NCI-H774 (cell line): ENCODE results near the gene GLTP.
A peak's percentile ranks its signal among the peaks of the same experiment; 100 is the strongest.
"Not testable (repeated sequence)": the region's sequence is repeated elsewhere in the genome, so short reads cannot be mapped to it uniquely, and the experiment has no call there.

Experiments used
- DNase-seq: peaks from one replicate; lab custom pipeline; 2025; lab: John Stamatoyannopoulos, UW

GLTP gene

DNA sequence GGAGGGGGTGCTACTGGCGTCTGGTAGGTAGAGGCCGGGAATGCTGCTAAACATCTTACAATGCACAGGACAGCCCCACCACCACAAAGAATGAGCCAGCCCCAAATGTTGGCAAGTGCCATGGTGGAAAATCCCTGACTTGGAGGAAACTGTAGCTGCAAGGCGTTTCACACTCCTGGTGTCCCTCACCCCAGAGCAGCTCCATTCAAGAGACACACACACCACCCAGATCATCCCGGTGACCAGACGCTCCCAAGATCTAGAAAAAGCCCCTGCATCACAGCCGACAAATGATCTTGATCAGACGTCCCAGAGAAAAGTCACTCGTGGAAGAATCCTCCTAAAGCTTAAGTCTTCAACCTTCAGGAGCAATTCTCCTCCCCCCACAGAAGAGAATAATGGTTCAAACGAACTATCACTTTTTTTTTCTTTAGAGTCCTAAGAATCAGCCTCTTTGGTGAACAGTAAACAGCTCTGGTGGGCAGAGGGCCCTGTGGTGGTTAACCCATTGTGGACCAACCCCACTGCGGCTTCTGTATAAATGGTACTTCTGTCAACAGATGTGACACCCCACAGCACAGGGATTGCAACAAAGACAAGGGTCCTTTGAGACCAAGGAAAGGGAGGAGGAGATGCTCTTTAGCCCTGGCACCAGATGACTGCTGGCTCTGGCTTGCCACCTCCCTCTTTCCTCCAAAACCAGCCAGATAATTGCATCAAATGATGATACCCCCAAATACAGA lies 2.7 kb downstream of the GLTP start:
- no peak for DNase-seq

DNA sequence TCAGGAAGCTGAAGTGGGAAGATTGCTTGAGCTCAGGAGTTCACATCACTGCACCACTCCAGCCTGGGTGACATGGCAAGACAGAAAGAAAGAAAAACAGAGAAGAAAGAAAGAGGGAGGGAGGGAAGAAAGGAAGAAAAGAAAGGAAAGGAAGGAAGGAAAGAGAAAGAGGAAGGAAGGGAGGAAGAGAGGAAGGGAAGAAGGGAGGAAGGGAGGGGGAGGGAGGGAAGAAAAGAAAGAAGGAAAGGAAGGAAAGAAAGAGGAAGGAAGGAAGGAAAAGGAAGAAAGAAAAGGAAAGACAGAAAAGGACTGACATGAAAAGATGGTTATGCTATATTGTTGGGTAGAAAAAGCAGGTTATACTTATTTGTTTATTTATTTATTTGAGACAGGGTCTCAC lies 3.9 kb downstream of the GLTP start:
- no peak for DNase-seq

DNA sequence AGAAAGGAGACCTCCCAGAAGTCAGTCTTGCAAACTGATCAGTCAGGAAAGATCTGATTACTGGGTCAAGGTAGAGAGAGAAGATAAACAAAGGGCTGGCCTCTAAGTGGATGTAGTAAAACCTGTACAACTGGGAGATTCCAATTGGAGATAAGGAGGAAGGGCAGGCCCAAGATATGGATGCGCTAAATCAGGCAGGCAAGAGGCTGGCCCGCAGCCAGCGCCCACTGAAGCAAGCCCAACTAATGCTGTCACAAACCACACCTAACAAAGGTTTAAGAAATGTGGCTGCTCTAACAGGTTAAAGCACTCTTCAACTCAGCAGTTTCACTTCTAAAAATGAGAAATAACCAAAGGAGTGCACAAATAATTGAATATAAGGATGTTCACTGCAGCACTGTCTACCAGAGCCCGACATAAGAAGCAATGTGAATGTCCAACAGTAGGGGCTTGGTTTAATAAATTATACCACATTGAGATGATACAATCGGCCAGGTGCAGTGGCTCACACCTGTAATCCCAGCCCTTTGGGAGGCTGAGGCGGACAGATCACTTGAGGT lies 4.7 kb downstream of the GLTP start:
- DNase-seq: no peak

DNA sequence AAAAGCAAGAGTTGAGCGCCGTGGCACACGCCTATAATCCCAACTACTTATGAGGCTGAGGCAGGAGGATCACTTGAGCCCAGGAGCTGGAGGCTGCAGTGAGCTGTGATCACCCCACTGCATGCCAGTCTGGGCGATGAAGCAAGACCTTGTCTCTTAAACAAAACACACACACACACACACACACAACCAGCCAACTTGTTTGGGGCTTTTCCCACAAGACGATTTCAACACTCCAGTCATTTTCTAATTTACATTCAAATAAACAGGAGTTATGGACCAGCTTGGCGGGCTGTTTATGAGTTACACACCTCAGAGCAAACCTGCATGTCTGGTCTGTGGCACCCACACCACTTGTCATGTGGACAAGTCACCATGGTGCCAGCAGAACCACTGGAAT lies 6.7 kb downstream of the GLTP start:
- DNase-seq: no peak

DNA sequence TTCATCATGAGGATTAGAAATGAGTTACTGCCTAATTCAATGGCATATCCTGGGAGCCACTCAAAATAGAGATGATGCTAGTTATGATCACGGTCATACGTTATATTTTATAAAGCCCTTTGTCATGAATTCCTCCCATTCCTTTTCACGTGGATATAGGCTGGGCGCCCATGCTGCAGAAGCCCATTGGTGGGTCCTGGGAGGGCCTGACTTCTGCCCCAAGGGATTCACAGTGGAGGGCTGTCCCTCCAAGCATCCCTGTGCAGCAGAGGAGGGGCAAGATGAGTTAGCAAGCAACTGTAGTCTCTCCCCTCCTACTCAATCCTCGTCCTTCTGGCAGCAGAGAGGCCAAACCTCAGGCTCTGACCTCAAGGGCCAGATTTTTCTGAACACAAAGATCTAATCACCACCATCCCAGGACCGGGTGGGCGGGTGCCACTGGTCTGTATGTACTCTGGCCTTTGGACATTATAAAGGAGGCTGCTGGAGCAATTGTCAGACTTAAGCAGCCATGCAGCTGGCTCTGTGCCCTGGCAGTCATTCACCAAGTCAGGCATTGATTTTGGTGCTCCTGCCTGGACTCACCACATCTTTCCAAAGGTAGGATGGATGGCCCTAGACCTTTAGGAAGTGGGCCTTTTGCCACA lies 8.6 kb downstream of the GLTP start:
- DNase-seq: no peak

DNA sequence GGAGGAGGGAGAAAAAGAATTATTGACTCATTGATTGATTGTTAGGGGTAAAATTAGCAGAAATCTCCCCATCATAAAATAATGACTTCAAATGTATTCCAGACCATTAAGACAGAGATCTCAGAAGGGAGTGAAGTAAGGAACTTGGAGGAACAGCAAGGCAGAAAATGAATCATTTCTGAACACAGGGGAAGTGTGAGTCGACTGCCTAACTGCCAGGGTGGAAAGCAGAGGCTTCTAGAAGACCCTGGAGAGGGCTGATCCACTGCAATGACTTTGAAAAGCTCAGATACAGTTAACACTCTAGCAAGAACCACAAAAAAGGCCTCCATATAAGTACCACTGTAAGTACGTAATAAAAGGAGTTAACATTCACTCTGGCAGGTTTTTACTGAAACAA lies 9.7 kb downstream of the GLTP start:
- no peak for DNase-seq

DNA sequence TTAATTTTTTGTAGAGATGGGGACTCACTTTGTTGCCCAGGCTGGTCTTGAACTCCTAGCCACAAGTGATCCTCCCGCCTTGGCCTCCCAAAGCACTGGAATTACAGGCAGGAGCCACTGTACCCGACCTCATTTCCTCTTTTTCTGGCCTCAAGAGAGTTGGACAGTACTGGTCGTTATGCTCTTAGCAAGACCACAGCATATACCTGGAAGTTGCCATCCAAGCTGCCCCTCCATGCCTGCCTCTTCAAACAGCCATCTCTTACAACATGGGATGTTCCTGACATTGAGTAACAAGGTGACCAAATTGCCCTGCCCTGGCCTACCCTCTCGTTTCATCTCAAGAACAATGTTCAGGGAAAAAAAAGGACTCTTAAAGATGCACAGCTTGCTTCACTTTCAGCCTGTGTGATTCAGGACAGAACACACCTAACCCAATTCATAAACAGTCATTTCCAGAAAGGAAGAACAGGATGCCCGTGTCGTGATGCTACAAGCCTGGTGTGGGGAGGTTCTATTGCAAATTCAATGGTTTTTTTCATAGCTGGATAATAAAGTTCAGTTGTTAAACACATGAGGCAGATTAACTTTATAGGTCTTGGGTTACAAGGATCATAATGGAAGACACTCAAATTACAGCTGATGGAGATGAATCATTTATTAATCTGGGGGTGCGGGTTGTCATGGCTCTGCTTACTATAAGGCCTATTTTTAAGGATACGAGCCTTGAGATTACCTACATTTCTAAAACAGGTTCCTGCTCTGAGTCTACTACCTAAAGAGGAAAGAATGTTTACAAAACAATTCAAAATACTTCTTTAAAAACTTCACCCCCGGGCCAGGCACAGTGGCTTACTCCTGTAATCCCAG lies 11.9 kb downstream of the GLTP start:
- no peak for DNase-seq

DNA sequence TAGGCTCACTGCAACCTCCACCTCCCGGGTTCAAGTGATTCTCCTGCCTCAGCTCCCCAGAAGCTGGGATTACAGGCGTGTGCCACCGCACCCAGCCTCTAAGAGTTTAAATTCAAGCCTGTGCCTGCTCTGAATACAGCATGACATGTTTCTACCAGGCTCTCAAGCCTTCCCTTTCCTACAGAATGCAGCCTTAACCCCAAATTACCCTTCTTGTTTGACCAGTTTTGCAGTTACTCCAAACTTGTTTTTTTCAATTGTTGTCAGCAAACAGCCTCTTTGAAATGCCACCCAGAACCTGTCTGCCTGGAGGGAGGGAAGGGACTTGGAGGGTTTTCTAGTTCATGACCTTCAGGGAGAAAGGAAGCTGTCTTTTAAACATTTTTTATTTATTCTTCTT lies 15.4 kb downstream of the GLTP start:
- no peak for DNase-seq

DNA sequence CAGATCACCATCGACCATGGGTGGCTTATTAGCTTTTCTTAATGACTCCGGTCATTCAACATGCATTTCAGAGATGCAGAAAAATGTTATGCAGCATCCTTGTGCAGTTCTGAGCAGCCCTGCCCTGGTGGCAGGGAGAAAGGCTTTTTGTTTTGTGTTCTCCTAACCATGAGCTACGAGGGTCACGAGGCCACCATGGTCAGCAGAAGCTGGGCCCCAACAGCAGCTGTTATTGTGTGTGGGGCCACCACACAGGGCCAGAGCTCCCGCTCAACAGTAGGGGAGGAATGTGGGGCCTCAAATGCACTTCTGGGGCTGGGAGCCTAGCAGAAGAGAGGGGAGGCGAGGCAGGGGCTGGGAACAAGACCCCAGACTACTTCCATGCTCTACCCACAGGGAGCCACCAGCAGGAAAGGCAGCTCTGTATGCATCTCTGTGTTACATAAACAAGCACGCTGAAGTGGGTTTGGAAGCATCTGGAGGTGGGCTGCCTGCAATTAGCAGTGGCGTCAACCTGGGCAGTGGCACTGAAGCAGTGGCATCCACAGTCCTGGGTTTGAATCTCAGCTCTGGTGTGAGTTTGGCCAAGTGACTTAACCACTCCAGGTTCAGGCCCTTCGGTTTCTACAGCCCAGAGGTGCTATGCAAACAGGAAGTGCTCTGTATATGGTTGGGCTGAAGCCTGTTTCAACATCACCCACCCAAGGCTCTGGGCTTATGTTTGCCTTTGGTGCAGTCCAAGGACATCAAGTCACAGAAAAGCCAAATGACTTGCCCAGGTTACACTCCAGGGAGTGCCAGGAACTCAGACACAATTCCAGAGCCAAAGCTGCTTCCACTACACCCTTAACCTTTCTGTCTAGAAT lies 16.3 kb downstream of the GLTP start:
- no peak for DNase-seq

DNA sequence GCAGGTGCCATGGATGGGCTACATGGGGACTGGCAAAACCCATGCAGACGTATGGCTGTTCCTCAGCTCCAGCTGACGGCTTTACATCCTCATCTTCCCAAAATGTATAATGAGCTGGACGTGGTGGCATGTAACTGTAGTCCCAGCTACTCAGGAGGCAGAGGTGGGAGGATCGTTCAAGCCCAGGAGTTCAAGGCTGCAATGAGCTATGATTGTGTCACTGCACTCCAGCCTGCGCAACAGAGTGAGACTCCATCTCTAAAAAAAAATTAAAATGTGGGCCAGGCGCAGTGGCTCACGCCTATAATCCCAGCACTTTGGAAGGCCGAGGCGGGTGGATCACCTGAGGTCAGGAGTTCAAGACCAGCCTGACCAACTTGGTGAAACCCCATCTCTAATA lies 17.9 kb downstream of the GLTP start:
- not testable (repeated sequence) for DNase-seq

DNA sequence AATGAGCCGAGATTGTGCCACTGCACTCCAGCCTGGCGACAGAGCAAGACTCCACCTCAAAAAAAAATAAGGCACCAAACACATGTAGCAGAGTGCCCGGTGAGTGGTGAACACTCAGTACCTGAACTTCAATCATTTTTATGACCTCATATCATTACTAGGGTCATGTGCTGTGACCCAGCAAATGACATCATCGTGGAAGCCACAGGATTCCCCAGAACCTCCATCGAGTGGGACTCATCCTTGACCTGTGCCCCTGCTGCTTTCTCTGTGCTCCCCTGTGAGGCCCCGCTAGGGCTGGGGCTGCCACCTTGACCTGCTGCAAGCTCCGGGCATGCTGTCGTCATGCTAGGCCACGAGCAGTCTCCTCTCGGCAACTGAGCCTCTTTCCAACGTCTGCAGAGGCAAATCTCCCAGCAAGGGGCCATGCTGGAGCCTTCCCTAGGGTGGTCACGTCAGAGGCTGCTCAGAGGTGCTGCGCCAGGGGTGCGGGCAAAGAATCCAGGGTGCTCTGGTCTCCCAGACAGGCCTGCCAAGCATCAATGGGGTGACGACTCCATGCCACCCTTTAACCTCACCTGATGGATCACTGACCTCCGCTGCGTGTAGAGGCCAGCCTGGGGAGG lies 18.5 kb downstream of the GLTP start:
- no peak for DNase-seq

DNA sequence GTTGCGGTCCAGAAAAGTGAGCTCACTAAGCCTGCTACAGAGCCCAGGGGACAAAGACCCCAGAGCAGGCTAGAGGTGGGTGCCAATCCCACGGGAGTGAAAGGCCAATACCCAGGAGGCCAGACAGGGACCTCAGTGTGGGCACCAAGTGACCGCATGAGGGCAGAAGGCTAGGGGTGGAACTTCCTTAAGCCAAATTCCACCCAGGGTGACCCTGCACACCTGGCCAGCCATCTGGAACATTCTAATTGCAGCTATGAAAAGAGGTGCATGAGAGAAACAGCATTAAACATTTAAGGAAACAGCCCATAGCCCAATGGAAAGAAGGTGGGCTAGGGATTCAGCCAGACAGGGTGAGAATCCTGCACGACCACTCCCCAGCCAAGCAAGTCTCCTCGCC lies 19.4 kb downstream of the GLTP start:
- no peak for DNase-seq

DNA sequence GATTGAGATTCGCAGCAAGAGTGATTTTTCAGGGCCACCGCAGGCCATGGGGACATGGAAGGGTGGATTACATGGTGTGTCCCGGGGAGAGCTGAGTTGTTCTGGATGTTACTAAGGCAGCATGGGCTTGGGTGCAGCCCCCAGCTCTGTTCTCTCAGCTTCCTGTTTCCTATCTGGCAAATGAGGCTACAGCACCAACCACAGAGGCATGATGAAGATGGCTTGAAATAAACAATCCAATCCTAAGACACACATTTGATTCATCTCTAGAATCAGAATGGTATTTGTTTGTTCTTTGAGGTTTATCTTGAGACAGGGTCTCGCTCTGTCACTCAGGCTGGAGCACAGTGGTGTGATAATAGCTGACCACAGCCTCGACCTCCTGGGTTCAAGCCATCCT lies 21.6 kb downstream of the GLTP start:
- DNase-seq: no peak

DNA sequence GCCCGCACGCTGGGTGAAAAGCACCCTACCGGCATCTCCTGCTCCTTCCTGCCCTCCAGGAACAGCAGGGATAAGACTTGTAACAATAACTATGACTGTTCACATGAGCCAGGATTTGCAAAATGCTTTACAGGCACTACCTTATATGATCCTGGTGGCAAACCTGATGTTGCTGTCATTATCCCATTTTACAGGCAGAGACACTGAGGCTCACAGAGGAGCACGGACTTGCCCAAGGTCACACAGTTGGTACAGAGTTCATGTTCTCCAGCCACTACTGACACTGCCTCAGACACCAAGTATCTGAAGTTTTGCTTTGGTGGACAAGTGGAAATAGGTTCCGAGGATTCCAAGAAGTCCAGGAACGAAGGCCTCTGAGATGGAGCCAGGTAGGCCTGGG lies 22.6 kb downstream of the GLTP start:
- DNase-seq: no peak

DNA sequence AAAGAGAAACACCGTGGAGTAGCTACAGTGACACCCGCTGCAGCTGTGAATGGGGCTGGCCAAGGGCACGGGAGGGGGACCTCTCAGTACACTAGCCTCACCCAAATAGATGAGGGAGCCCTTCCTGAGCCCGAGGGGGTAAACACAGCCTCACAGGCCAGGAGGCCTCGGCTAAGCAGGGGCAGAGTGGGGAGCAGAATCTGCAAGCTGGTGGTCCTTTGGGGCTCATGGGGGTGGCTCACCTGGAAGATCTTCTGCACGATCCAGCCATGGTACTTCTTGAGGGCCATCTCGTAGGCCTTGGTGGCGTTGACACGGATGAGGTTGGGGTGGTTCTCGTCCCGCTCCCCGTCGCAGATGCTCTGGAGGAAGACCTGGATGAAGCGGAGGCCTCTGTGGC lies 25.0 kb downstream of the GLTP start:
- no peak for DNase-seq

DNA sequence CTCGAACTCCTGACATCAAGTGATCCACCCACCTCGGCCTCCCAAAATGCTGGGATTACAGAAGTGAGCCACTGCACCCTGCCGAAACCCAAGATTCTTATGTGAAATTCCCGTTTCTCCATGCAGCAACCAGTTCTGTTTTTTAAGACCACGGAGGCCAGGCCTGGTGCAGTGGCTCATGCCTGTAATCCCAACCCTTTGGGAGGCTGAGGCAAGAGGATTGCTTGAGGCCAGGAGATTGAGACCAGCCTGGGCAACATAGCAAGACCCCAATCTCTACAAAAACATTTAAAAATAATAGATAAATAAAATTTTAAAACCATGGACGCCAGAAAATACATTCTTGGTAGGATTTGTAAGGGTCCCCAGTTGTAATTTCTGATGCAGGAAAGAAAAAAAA lies 29.8 kb downstream of the GLTP start:
- not testable (repeated sequence) for DNase-seq

DNA sequence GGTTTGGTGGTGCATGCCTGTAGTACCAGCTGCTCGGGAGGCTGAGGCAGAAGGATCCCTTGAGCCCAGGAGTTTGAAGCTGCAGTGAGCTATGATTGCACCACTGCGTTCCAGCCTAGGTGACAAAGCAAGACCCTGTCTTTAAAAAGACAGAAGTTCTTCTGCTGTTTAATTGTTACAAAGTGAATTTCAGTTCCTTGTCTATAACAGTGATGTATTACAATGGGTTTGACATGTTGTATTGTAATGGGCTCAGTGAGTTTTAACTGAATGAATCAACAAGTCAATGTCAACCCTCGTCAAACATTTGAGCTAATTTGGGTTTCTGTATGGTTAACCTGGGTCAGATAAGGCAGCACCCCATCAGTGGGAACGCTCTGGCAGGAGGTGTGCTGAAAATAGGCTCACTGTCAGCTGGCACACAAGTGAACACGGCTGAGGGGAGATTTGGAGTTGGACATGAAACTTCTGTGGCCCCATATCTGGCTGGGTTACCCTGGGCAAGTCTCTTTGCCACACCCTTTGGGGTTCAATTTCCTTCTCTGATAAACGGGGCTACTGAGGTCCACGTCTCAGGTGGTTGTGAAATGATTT lies 33.1 kb downstream of the GLTP start:
- DNase-seq: no peak

DNA sequence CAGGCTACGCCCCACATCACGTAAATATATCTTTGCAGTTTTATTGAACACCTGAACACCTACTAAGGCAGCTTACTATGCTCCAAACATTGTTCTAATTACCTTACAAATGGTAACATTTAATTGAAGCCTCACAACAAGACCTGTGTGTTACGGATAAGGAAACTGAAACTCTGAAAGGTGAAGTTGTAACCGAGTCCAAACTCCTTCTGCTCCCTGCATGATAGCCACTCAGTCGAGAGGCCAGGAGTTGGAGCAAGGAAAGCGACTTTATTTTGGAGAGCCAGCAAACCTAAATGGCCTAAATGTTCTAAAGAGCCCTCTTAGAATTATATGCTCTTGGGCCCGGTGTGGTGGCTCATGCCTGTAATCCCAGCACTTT lies 34.5 kb downstream of the GLTP start:
- no peak for DNase-seq

DNA sequence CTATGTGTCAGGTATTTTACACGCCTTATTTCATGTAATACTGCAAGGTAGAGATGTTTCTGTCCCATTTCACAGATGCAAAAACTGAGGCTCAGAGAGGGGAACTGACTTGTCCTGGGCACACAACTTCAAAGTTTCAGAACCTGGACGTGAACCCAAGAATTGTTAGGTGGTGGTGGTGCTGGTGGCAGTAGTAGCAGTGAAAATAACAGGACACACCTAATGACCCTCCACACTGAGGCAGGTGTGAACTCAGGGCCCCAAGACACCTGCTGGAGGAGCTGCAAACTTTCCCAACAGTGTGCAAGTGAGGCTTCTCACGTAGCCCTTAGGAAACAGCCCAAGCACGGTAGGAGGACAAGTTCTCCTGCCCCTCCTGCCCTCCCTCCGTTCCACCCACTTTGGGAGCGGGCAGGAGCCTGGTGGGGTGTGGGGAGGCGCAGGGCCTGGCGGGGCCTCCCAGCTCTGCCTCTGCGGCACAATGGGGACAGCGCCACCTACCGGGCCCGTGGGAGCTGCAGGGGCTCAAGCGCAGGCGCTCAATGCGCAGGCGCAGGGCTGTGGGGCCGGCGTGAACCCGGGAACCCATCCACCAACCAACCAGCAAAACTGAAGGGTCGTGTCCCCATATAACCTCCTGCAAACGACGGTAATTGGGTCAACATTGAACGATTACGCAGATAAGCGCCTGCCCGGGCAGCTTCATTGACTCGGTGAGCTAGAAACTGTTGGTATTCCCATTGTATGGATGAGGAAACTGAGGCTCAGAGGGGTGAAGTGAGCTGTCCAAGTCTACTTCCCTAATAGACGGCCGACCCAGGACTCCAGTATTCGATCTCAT lies 35.1 kb downstream of the GLTP start:
- peak; percentile 87 for DNase-seq

DNA sequence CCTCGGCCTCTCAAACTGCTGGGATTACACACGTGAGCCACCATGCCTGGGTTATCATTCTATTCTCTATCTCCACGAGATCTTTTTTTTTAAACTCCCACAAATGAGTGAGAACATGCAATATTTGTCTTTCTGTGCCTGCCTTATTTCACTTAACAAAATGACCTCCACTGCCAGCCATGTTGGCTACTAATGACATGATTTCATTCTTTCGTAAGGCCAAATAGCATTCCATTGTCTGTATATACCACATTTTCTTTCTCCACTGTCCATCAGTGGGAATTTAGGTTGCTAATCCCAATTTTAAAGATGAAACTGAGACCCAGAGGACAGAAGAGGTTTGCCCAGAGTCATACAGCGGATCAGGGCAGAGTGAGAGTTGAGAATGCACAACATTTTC lies 36.2 kb downstream of the GLTP start:
- no peak for DNase-seq
